Neural progenitor cell (in vitro differentiated cells): ENCODE measurements around the gene DMTF1. TPM values are rescaled to one million over a fixed set of nuclear protein-coding genes. Genes with fewer than 3 reads are reported as not detected.
"Not testable (repeated sequence)": the region's sequence is repeated elsewhere in the genome, so short reads cannot be mapped to it uniquely, and the experiment has no call there.

Source experiments
- DNase-seq: peaks from one replicate; pipeline ENCODE4 v3.0.0-alpha.2; 2016; ENCODE audit warnings: low spot score
- H2AFZ ChIP-seq: fragments of 200-600 bp; sonication (generic); replicated peaks from 2 replicates; pipeline ENCODE4 v1.6.1; 2016; ENCODE audit warnings: antibody characterized with exemption
- H3F3A ChIP-seq: fragments of 200-600 bp; sonication (generic); 2 replicates; pipeline ENCODE4 v1.6.1; 2016; ENCODE audit warnings: antibody characterized with exemption, low read depth
- H3K27ac ChIP-seq: fragments of 200-600 bp; sonication (generic); 2 replicates; pipeline ENCODE4 v1.5.1; 2016; ENCODE audit warnings: mild to moderate bottlenecking
- H3K27me3 ChIP-seq: fragments of 200-600 bp; sonication (generic); 2 replicates; pipeline ENCODE4 v1.6.1; 2016; ENCODE audit warnings: mild to moderate bottlenecking, moderate library complexity
- H3K36me3 ChIP-seq: fragments of 200-600 bp; sonication (generic); 2 replicates; pipeline ENCODE4 v1.5.1; 2016
- H3K4me1 ChIP-seq: fragments of 200-600 bp; sonication (generic); 2 replicates; pipeline ENCODE4 v1.6.1; 2016; ENCODE audit warnings: mixed run types
- H3K4me2 ChIP-seq: fragments of 200-600 bp; sonication (generic); 2 replicates; pipeline ENCODE4 v1.6.1; 2016
- H3K4me3 ChIP-seq: fragments of 200-600 bp; sonication (generic); 2 replicates; pipeline ENCODE4 v1.5.1; 2016
- H3K79me2 ChIP-seq: fragments of 200-600 bp; sonication (generic); 2 replicates; pipeline ENCODE4 v1.6.1; 2016; ENCODE audit warnings: low read depth
- H3K9ac ChIP-seq: fragments of 200-600 bp; sonication (generic); 2 replicates; pipeline ENCODE4 v1.6.1; 2016
- H3K9me3 ChIP-seq: fragments of 200-600 bp; sonication (generic); 2 replicates; pipeline ENCODE4 v1.5.1; 2016; ENCODE audit warnings: low read depth
- H4K20me1 ChIP-seq: fragments of 200-600 bp; sonication (generic); 2 replicates; pipeline ENCODE4 v1.6.1; 2016; ENCODE audit warnings: low read depth
- H3K27ac Mint-ChIP-seq: 3 replicates; pipeline ENCODE4 v1.8.0; 2021; ENCODE audit warnings: mixed read lengths
- H3K27me3 Mint-ChIP-seq: 2 replicates; pipeline ENCODE4 v1.8.0; 2022; ENCODE audit warnings: low read depth, mild to moderate bottlenecking, inconsistent platforms, moderate library complexity, mixed read lengths; ENCODE audit not compliant: insufficient read depth
- H3K36me3 Mint-ChIP-seq: 3 replicates; pipeline ENCODE4 v1.8.0; 2021; ENCODE audit warnings: mixed read lengths
- H3K4me1 Mint-ChIP-seq: 3 replicates; pipeline ENCODE4 v1.8.0; 2021; ENCODE audit warnings: mixed read lengths
- H3K4me3 Mint-ChIP-seq: 3 replicates; pipeline ENCODE4 v1.8.0; 2021; ENCODE audit warnings: mild to moderate bottlenecking, moderate library complexity, mixed read lengths
- H3K9me3 Mint-ChIP-seq: 3 replicates; pipeline ENCODE4 v1.8.0; 2020; ENCODE audit warnings: mixed read lengths
- EZH2 ChIP-seq: fragments of 200-600 bp; sonication (generic); IDR thresholded peaks from 2 replicates; pipeline ENCODE4 v1.6.1; 2017; ENCODE audit warnings: antibody characterized with exemption, mild to moderate bottlenecking, moderate library complexity
- EZH2phosphoT487 ChIP-seq: fragments of 200-600 bp; sonication (generic); IDR thresholded peaks from 2 replicates; pipeline ENCODE4 v1.6.1; 2017; ENCODE audit warnings: antibody characterized with exemption
- total RNA-seq: library from RNA; depleted of rRNA; stranded (reverse); fragments of >200 nt; gene quantifications from 2 replicates; pipeline ENCODE4 v1.2.3, GENCODE V29; 2015; ENCODE audit warnings: low replicate concordance
- TF ChIP-seq, protein P1 (sequence below): fragments of 200-600 bp; sonication (generic); IDR thresholded peaks from 2 replicates; pipeline ENCODE4 v1.5.1; 2017; ENCODE audit warnings: antibody characterized with exemption, mild to moderate bottlenecking

DMTF1 gene
- total RNA-seq, 1 donor from 2014 or later, result 176 TPM

DNA sequence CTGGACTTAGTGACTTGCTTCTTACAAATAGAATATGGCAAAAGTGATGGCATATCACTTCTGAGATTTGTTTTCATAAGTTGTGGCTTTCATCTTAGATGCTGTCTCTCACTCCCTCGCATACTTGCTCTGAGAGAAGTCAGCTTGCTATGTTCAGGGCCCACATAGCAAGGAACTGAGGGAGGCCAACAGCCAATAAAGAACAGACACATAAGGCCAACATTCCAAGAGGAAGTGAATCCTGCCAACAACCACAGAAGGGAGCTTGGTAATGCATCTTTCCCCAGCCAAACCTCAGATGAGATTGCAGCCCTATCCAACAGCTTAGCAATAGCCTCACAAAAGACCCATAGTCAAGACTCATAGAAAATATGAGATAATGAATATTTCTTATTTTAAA lies 39.2 kb upstream of the DMTF1 start:
- Histone ChIP-seq H3F3A (no peaks in the 10 kb centered on the region), H3K27me3 (no peaks in the 10 kb centered on the region), H3K9me3 (no peaks in the 10 kb centered on the region), H2AFZ (no peak overlapping the region), H4K20me1 (no peaks in the 10 kb centered on the region), H3K9ac (no peak overlapping the region), H3K4me3 (no peak overlapping the region), H3K27ac (no peak overlapping the region), H3K36me3 (no peaks in the 10 kb centered on the region), H3K79me2 (no peaks in the 10 kb centered on the region), H3K4me2 (no peak overlapping the region), H3K4me1 (no peaks in the 10 kb centered on the region)
- Mint-ChIP-seq H3K4me3 (no peak overlapping the region), H3K36me3 (peaks cover 3% of the 10 kb centered on the region), H3K4me1 (no peaks in the 10 kb centered on the region), H3K27me3 (no peaks in the 10 kb centered on the region), H3K27ac (no peak overlapping the region), H3K9me3 (peaks cover 11% of the 10 kb centered on the region)
- no peak for DNase-seq
- TF ChIP-seq EZH2phosphoT487 (no peak), EZH2 (no peak)
- TF ChIP-seq, protein P1, sequence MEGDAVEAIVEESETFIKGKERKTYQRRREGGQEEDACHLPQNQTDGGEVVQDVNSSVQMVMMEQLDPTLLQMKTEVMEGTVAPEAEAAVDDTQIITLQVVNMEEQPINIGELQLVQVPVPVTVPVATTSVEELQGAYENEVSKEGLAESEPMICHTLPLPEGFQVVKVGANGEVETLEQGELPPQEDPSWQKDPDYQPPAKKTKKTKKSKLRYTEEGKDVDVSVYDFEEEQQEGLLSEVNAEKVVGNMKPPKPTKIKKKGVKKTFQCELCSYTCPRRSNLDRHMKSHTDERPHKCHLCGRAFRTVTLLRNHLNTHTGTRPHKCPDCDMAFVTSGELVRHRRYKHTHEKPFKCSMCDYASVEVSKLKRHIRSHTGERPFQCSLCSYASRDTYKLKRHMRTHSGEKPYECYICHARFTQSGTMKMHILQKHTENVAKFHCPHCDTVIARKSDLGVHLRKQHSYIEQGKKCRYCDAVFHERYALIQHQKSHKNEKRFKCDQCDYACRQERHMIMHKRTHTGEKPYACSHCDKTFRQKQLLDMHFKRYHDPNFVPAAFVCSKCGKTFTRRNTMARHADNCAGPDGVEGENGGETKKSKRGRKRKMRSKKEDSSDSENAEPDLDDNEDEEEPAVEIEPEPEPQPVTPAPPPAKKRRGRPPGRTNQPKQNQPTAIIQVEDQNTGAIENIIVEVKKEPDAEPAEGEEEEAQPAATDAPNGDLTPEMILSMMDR, result no peak

DNA sequence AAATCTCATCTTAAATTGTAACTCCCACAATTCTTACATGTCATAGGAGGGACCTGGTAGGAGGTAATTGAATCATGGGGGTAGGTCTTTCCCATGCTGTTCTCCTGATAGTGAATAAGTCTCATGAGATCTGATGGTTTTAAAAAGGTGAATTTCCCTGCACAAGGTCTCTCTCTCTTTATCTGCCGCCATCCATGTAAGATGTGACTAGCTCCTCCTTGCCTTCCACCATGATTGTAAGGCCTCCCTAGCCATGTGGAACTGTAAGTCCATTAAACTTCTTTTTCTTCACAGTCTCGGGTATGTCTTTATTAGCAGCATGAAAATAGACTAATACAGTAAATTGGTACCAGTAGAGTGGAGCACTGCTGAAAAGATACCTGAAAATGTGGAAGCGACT lies 38.3 kb upstream of the DMTF1 start:
- not testable (repeated sequence) for H3K4me2 ChIP-seq, H3K36me3 ChIP-seq, H3K27me3 Mint-ChIP-seq, H3K36me3 Mint-ChIP-seq, H3K4me1 ChIP-seq, H4K20me1 ChIP-seq, H3F3A ChIP-seq, H2AFZ ChIP-seq, H3K27ac Mint-ChIP-seq, H3K9ac ChIP-seq, H3K4me3 ChIP-seq, H3K9me3 ChIP-seq, H3K4me3 Mint-ChIP-seq, H3K79me2 ChIP-seq, H3K27me3 ChIP-seq, H3K4me1 Mint-ChIP-seq, H3K27ac ChIP-seq, DNase-seq
- peaks cover 11% of the 10 kb centered on the region for H3K9me3 Mint-ChIP-seq

DNA sequence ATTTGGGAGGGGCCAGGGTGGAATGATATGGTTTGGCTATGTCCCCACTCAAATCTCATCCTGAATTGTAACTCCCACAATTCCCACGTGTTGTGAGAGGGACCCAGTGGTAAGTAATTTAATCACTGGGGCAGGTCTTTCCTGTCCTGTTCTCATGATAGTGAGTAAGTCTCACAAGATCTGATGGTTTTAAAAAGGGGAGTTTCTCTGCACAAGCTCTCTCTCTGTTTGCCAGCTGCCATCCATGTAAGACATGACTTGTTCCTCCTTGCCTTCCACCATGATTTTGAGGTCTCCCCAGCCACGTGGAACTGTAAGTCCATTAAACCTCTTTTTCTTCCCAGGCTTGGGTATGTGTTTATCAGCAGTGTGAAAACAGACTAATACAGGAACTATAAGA lies 36.5 kb upstream of the DMTF1 start:
- H3K27me3 ChIP-seq, H4K20me1 ChIP-seq, H3K36me3 ChIP-seq, H2AFZ ChIP-seq, H3K36me3 Mint-ChIP-seq, DNase-seq, H3K9ac ChIP-seq, H3K4me3 ChIP-seq, H3K27ac Mint-ChIP-seq, H3K79me2 ChIP-seq, H3F3A ChIP-seq, H3K4me3 Mint-ChIP-seq, H3K9me3 ChIP-seq, H3K27ac ChIP-seq, H3K4me2 ChIP-seq, H3K4me1 ChIP-seq, H3K4me1 Mint-ChIP-seq, H3K27me3 Mint-ChIP-seq: not testable (repeated sequence)
- H3K9me3 Mint-ChIP-seq, result peaks cover 11% of the 10 kb centered on the region

DNA sequence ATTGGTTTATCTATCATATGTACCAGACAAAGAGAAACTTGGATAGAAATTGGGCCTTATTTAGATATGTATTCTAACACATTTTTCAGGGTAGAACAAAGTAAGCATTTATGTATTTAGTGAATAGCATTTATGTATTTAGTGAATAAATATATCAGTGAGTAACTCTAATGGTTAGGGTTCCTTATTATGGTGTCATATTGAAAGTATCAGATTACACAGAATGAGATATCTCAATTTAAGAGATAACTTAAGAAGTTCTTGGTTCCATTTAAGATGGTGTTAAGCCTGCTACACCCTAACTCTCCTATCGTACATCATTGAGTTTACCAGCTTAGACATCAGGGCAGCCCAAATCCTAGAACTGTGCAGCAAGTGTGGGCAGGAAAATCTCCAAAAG lies 35.9 kb upstream of the DMTF1 start:
- peaks cover 11% of the 10 kb centered on the region for H3K9me3 Mint-ChIP-seq
- H4K20me1 ChIP-seq, result no peaks in the 10 kb centered on the region
- DNase-seq, result no peak
- H3K79me2 ChIP-seq, result no peaks in the 10 kb centered on the region
- no peaks in the 10 kb centered on the region for H3F3A ChIP-seq
- no peak overlapping the region for H3K27ac ChIP-seq
- no peaks in the 10 kb centered on the region for H3K27me3 ChIP-seq
- H3K4me1 Mint-ChIP-seq, result no peaks in the 10 kb centered on the region
- TF ChIP-seq EZH2 (no peak), EZH2phosphoT487 (no peak)
- TF ChIP-seq, protein P1, result no peak
- no peak overlapping the region for H3K27ac Mint-ChIP-seq
- H3K36me3 Mint-ChIP-seq, result peaks cover 3% of the 10 kb centered on the region
- no peaks in the 10 kb centered on the region for H3K27me3 Mint-ChIP-seq
- H3K9me3 ChIP-seq, result no peaks in the 10 kb centered on the region
- H3K4me1 ChIP-seq, result no peaks in the 10 kb centered on the region
- no peak overlapping the region for H2AFZ ChIP-seq
- no peak overlapping the region for H3K4me3 ChIP-seq
- no peaks in the 10 kb centered on the region for H3K36me3 ChIP-seq
- H3K4me2 ChIP-seq, result no peak overlapping the region
- H3K9ac ChIP-seq, result no peak overlapping the region
- H3K4me3 Mint-ChIP-seq, result no peak overlapping the region
